ENCODE measurements around the gene ERVW-1. TPM values are rescaled to one million over a fixed set of nuclear protein-coding genes. Genes with fewer than 3 reads are reported as not detected.

Gene ERVW-1
- total RNA-seq, 1 donor from 2014 or later, result 0.22 TPM

- no peak for ATAC-seq
- intact Hi-C loops (cut with DNase I), result no loop called here
Measured at GRCh38 chr7:92436612-92437445, 40.9 kb downstream of the ERVW-1 start.

DNA sequence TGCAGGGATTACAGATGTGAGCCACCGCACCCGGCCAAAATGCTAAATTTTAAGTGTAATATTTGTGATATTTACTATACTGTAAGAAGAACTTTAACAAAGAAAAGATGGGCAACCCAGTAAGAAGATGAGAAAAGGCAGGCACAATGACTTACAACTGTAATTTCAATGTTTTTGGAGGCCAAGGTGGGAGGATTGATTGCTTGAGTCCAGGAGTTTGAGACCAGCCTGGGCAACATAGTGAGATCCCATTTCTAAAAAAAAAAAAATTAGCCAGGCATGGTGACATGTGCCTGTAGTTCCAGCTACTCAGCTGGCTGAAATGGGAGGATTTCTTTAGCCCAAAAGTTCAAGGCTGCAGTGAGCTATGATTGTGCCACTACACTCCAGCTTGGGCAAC is 42.2 kb downstream of the ERVW-1 start:
- ATAC-seq (no peak), DNase-seq (ENCODE audit: low spot score) (no peak)
- intact Hi-C loops (cut with DNase I), result no loop called here

More at GRCh38 chr7:92436612-92437445, 40.9 kb downstream of the ERVW-1 start:
- no peak for DNase-seq (ENCODE audit: low spot score)

GRCh38 chr7:92433019-92433418 is 44.7 kb downstream of the ERVW-1 start:
- no peak for ATAC-seq
- intact Hi-C loops (cut with DNase I), result no loop called here

GRCh38 chr7:92432299-92432946 is 45.3 kb downstream of the ERVW-1 start:
- ATAC-seq, result no peak
- intact Hi-C loops (cut with DNase I), result no loop called here

More at GRCh38 chr7:92433019-92433418, 44.7 kb downstream of the ERVW-1 start:
- no peak for DNase-seq (ENCODE audit: low spot score)

GRCh38 chr7:92427193-92427592 is 50.6 kb downstream of the ERVW-1 start:
- ATAC-seq, result no peak
- intact Hi-C loops (cut with DNase I), result no loop called here
- no peak for DNase-seq (ENCODE audit: low spot score)

More at GRCh38 chr7:92432299-92432946, 45.3 kb downstream of the ERVW-1 start:
- DNase-seq (ENCODE audit: low spot score), result no peak

- no peak for ATAC-seq
- DNase-seq (ENCODE audit: low spot score), result no peak
- intact Hi-C loops (cut with DNase I), result no loop called here
Measured at GRCh38 chr7:92425311-92425947, 52.3 kb downstream of the ERVW-1 start.

- ATAC-seq (peak; percentile 22), DNase-seq (ENCODE audit: low spot score) (no peak)
- intact Hi-C loops (cut with DNase I), result no loop called here
Measured at GRCh38 chr7:92423710-92424131, 54.0 kb downstream of the ERVW-1 start.

GRCh38 chr7:92422926-92423325 is 54.8 kb downstream of the ERVW-1 start:
- no peak for DNase-seq (ENCODE audit: low spot score)
- no peak for ATAC-seq
- intact Hi-C loops (cut with DNase I), result no loop called here

DNA sequence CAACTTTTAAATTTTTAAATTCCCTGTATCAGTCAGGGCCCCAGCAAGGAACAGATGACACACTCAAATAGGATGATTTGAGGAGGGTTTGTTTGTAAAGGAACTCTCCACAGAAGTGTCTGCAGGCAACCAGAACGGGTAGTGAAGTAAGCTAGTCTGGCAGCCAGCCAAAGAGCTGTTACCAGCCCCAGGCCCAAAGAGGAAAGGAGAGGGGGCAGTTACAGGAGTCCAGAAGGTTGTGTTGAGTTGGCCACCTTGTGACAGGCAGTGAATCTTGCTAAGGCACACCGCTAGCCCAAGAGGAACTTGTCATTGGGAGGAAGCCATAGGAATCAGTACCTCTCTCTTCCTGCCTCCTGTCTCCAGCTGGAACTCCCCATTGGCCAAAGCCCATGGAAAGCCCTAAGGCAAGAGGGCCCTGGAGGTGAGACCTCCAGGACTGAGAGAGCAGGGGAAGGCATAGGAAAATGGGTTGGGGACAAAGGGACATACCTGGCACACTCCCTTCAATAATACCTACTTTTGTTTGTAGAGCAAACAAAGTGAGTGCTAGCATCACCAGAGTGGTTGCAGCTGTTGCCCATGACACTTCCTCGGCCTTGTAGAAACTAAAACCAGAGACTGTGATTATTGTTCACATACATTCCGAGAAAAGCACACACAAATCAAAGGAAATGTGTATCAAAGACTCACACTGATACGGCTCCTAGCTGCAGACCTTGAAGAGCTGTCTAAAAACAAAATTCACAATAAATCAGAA is 55.9 kb downstream of the ERVW-1 start:
- DNase-seq (ENCODE audit: low spot score) (no peak), ATAC-seq (no peak)
- intact Hi-C loops (cut with DNase I), result no loop called here

Other genes starting within 250 kb of the ERVW-1 start
- gene KRIT1, start 232.0 kb downstream of the ERVW-1 start, total RNA-seq, result 54.3 TPM
- gene ANKIB1, start 232.0 kb downstream of the ERVW-1 start, total RNA-seq, result 76.8 TPM
- gene GATAD1, start 30.5 kb downstream of the ERVW-1 start, total RNA-seq, result 52.0 TPM
- gene PEX1, start 50.6 kb upstream of the ERVW-1 start, total RNA-seq, result 22.3 TPM
- 14.1 TPM for gene RBM48, start 50.8 kb upstream of the ERVW-1 start, total RNA-seq
- gene FAM133B, start 112.4 kb upstream of the ERVW-1 start, total RNA-seq, result 32.1 TPM

Measured in sciatic nerve (tissue), 2 donors.